ENCODE measurements around the gene METTL27. TPM values are rescaled to one million over a fixed set of nuclear protein-coding genes. Genes with fewer than 3 reads are reported as not detected.
"Not testable (repeated sequence)": the region's sequence is repeated elsewhere in the genome, so short reads cannot be mapped to it uniquely, and the experiment has no call there.

METTL27 gene
- total RNA-seq, 1 donor from 2014 or later: 10.5 TPM

GRCh38 chr7:73802459-73802858 lies 39.9 kb downstream of the METTL27 start:
- Mint-ChIP-seq H3K9me3 (peaks cover 3% of the 10 kb centered on the region), H3K36me3 (no peaks in the 10 kb centered on the region), H3K27me3 (ENCODE audit: insufficient read depth, low read depth) (peaks cover 3% of the 10 kb centered on the region), H3K4me1 (no peaks in the 10 kb centered on the region), H3K4me3 (no peak overlapping the region), H3K27ac (no peak overlapping the region)
- no peaks in the 10 kb centered on the region for H3K27me3 ChIP-seq
- no peak overlapping the region for H3K4me3 ChIP-seq
- H3K9ac ChIP-seq: no peak overlapping the region
- no peaks in the 10 kb centered on the region for H3K79me2 ChIP-seq (ENCODE audit: low read depth)
- no peaks in the 10 kb centered on the region for H3K9me3 ChIP-seq (ENCODE audit: low read depth)
- H3K4me2 ChIP-seq: no peak overlapping the region
- TF ChIP-seq EZH2phosphoT487 (IDR thresholded peaks at IDR 0.05): no peak
- TF ChIP-seq EZH2 (IDR thresholded peaks at IDR 0.05): no peak
- TF ChIP-seq, protein P1, sequence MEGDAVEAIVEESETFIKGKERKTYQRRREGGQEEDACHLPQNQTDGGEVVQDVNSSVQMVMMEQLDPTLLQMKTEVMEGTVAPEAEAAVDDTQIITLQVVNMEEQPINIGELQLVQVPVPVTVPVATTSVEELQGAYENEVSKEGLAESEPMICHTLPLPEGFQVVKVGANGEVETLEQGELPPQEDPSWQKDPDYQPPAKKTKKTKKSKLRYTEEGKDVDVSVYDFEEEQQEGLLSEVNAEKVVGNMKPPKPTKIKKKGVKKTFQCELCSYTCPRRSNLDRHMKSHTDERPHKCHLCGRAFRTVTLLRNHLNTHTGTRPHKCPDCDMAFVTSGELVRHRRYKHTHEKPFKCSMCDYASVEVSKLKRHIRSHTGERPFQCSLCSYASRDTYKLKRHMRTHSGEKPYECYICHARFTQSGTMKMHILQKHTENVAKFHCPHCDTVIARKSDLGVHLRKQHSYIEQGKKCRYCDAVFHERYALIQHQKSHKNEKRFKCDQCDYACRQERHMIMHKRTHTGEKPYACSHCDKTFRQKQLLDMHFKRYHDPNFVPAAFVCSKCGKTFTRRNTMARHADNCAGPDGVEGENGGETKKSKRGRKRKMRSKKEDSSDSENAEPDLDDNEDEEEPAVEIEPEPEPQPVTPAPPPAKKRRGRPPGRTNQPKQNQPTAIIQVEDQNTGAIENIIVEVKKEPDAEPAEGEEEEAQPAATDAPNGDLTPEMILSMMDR (IDR thresholded peaks at IDR 0.05): no peak
- no peak for DNase-seq (ENCODE audit: low spot score)
- no peak overlapping the region for H3K27ac ChIP-seq
- no peaks in the 10 kb centered on the region for H3K4me1 ChIP-seq
- H3F3A ChIP-seq (ENCODE audit: low read depth): no peaks in the 10 kb centered on the region
- no peak overlapping the region for H2AFZ ChIP-seq (replicated peaks)
- no peaks in the 10 kb centered on the region for H3K36me3 ChIP-seq
- no peaks in the 10 kb centered on the region for H4K20me1 ChIP-seq (ENCODE audit: low read depth)

DNA sequence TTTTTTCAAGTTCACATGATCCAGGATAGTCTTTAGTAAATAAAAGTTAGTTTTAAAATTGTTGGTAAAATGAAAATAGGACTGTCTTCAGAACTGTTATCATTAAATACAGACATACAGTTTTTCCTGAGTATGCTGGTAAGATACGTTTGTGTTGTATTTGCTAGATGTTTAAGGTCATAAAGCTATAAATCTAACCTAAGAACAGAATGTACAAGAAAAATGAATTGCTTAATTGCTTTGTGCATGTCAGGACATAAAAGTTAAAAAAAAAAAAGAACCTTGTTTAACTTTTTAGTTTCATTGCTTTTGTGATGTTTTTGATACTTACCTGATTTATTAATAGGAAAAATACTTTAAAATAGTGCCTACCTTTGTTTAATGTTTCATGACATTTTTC lies 40.7 kb downstream of the METTL27 start:
- H3K9me3 ChIP-seq (ENCODE audit: low read depth): no peaks in the 10 kb centered on the region
- H4K20me1 ChIP-seq (ENCODE audit: low read depth): no peaks in the 10 kb centered on the region
- no peaks in the 10 kb centered on the region for H3F3A ChIP-seq (ENCODE audit: low read depth)
- Mint-ChIP-seq H3K36me3 (no peaks in the 10 kb centered on the region), H3K4me3 (no peak overlapping the region), H3K9me3 (peaks cover 3% of the 10 kb centered on the region), H3K27ac (no peak overlapping the region), H3K4me1 (no peaks in the 10 kb centered on the region), H3K27me3 (ENCODE audit: insufficient read depth, low read depth) (peaks cover 3% of the 10 kb centered on the region)
- H3K27me3 ChIP-seq: no peaks in the 10 kb centered on the region
- H3K36me3 ChIP-seq: no peaks in the 10 kb centered on the region
- no peak overlapping the region for H3K9ac ChIP-seq
- H3K79me2 ChIP-seq (ENCODE audit: low read depth): no peaks in the 10 kb centered on the region
- no peak for DNase-seq (ENCODE audit: low spot score)
- no peak overlapping the region for H3K4me3 ChIP-seq
- no peaks in the 10 kb centered on the region for H3K4me1 ChIP-seq
- no peak overlapping the region for H3K27ac ChIP-seq
- H2AFZ ChIP-seq (replicated peaks): no peak overlapping the region
- H3K4me2 ChIP-seq: no peak overlapping the region
- TF ChIP-seq EZH2 (IDR thresholded peaks at IDR 0.05) (no peak), EZH2phosphoT487 (IDR thresholded peaks at IDR 0.05) (no peak)
- TF ChIP-seq, protein P1 (IDR thresholded peaks at IDR 0.05): no peak

DNA sequence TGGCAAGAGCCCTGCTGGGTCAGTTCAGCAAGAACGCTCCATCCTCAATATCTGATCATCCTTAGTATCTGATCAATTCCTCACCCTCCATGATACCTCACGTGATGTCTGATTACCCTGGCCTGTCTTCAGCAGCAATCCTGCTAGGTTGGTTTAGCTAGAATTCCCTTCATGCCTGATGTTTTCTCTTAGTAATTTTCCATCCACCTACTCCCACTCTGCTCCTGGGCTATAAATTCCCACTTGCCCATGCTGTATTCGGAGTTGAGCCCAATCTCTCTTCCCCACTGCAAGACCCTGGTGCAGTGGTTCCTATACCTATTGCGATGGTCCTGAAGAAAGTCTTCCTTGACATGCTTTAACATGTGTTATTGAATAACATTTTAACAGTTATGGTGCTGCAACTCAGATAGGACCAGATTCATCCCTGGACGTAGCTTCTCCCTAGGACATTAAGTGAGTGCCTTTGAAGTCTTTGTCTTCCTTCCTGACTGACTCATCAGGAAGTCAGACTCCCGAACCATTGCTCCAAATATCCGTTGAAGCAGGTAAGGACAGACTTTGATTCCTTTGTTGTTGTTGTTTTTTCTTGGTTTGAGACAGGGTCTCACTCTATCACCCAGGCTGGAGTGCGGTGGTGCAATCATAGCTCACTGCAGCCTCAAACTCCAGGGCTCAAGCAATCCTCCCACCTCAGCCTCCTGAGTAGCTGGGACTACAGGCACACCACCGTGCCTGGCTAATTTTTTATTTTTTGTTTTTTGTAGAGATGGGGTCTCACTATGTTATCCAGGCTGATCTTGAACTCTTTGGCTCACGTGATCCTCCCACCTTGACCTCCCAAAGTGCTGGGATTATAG lies 42.8 kb downstream of the METTL27 start:
- H3K4me3 ChIP-seq: no peak overlapping the region
- no peaks in the 10 kb centered on the region for H3F3A ChIP-seq (ENCODE audit: low read depth)
- H3K27ac ChIP-seq: no peak overlapping the region
- no peaks in the 10 kb centered on the region for H3K9me3 ChIP-seq (ENCODE audit: low read depth)
- no peak overlapping the region for H2AFZ ChIP-seq (replicated peaks)
- Mint-ChIP-seq H3K27ac (no peak overlapping the region), H3K4me1 (peaks cover 1% of the 10 kb centered on the region), H3K36me3 (no peaks in the 10 kb centered on the region), H3K9me3 (peaks cover 3% of the 10 kb centered on the region), H3K4me3 (no peak overlapping the region), H3K27me3 (ENCODE audit: insufficient read depth, low read depth) (peaks cover 3% of the 10 kb centered on the region)
- no peaks in the 10 kb centered on the region for H4K20me1 ChIP-seq (ENCODE audit: low read depth)
- H3K9ac ChIP-seq: no peak overlapping the region
- H3K4me1 ChIP-seq: no peaks in the 10 kb centered on the region
- H3K4me2 ChIP-seq: no peak overlapping the region
- TF ChIP-seq EZH2 (IDR thresholded peaks at IDR 0.05) (no peak), EZH2phosphoT487 (IDR thresholded peaks at IDR 0.05) (no peak)
- TF ChIP-seq, protein P1 (IDR thresholded peaks at IDR 0.05): no peak
- no peaks in the 10 kb centered on the region for H3K27me3 ChIP-seq
- no peaks in the 10 kb centered on the region for H3K79me2 ChIP-seq (ENCODE audit: low read depth)
- H3K36me3 ChIP-seq: no peaks in the 10 kb centered on the region
- DNase-seq (ENCODE audit: low spot score): no peak

- not testable (repeated sequence) for H3K36me3 Mint-ChIP-seq; H3K27ac Mint-ChIP-seq; H3K27ac ChIP-seq; H3K27me3 Mint-ChIP-seq (ENCODE audit: insufficient read depth, low read depth); H4K20me1 ChIP-seq (ENCODE audit: low read depth); H3K4me2 ChIP-seq; H3K9ac ChIP-seq; H2AFZ ChIP-seq (replicated peaks); H3K9me3 Mint-ChIP-seq; H3K36me3 ChIP-seq; DNase-seq (ENCODE audit: low spot score); H3K79me2 ChIP-seq (ENCODE audit: low read depth); H3F3A ChIP-seq (ENCODE audit: low read depth); H3K4me3 Mint-ChIP-seq; H3K4me1 ChIP-seq; H3K27me3 ChIP-seq; H3K4me3 ChIP-seq; H3K9me3 ChIP-seq (ENCODE audit: low read depth)
- H3K4me1 Mint-ChIP-seq: peaks cover 11% of the 10 kb centered on the region
Measured at GRCh38 chr7:73797176-73797575, 45.1 kb downstream of the METTL27 start.

DNA sequence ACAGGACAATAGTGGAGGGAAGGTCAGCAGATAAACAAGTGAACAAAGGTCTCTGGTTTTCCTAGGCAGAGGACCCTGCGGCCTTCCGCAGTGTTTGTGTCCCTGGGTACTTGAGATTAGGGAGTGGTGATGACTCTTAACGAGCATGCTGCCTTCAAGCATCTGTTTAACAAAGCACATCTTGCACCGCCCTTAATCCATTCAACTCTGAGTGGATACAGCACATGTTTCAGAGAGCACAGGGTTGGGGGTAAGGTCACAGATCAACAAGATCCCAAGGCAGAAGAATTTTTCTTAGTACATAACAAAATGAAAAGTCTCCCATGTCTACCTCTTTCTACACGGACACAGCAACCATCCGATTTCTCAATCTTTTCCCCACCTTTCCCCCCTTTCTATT lies 45.7 kb downstream of the METTL27 start:
- H3K9me3 Mint-ChIP-seq; H3K27me3 ChIP-seq; H3K79me2 ChIP-seq (ENCODE audit: low read depth); H3K36me3 Mint-ChIP-seq; H4K20me1 ChIP-seq (ENCODE audit: low read depth); H3K27me3 Mint-ChIP-seq (ENCODE audit: insufficient read depth, low read depth); H3K4me3 ChIP-seq; H3K27ac ChIP-seq; H3K4me3 Mint-ChIP-seq; H3K27ac Mint-ChIP-seq; DNase-seq (ENCODE audit: low spot score); H3K36me3 ChIP-seq; H3K9ac ChIP-seq; H2AFZ ChIP-seq (replicated peaks); H3K9me3 ChIP-seq (ENCODE audit: low read depth); H3K4me1 ChIP-seq; H3F3A ChIP-seq (ENCODE audit: low read depth); H3K4me2 ChIP-seq: not testable (repeated sequence)
- H3K4me1 Mint-ChIP-seq: peaks cover 14% of the 10 kb centered on the region

Data from neural progenitor cell (in vitro differentiated cells).